HG03039 (cell line): Measurements from ENCODE around the gene FIGLA.

Experiments used
- ATAC-seq: cut with Tn5 transposase; IDR thresholded peaks from one replicate; pipeline ENCODE4 v1.9.1; 2021; ENCODE audit warnings: mild to moderate bottlenecking, moderate library complexity; ENCODE audit not compliant: unreplicated experiment

The FIGLA gene

GRCh38 chr2:70776266-70776665 is 14.2 kb downstream of the FIGLA start:
- ATAC-seq: no peak

- ATAC-seq: no peak
These were observed 15.3 kb downstream of the FIGLA start for GRCh38 chr2:70775141-70775540.

GRCh38 chr2:70772486-70773155 is 17.8 kb downstream of the FIGLA start:
- no peak for ATAC-seq

- no peak for ATAC-seq
These were observed 19.0 kb downstream of the FIGLA start for GRCh38 chr2:70771446-70771845.

DNA sequence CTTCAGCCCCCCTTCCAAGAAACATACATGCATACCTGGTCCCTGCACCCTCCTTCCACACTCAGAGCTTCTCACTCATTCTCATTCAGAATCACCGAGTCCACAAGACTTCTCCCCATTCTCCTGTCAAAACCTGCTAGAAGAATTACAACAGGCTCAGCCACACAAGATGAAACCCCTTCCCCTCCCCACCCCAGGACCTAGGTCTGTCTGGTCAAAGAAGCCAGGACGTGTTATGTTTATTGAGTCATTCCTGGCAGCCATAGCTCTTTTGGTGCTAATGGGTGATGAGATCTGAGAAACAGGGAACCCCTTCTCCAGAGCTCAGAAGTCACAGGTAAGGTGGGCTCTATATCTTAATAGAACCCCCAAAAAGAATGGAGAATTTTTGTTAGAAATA is 21.0 kb downstream of the FIGLA start:
- no peak for ATAC-seq

- ATAC-seq: no peak
These were observed 21.8 kb downstream of the FIGLA start for GRCh38 chr2:70768590-70769085.

- ATAC-seq: no peak
These were observed 22.5 kb downstream of the FIGLA start, which contains the start of gene ADD2 for GRCh38 chr2:70767699-70768589. TSS of gene ADD2 (minus strand) at chr2:70768200. CDS start at chr2:70706408, 61,792 bp downstream.

- ATAC-seq: no peak
These were observed 23.3 kb downstream of the FIGLA start for GRCh38 chr2:70767079-70767698.

DNA sequence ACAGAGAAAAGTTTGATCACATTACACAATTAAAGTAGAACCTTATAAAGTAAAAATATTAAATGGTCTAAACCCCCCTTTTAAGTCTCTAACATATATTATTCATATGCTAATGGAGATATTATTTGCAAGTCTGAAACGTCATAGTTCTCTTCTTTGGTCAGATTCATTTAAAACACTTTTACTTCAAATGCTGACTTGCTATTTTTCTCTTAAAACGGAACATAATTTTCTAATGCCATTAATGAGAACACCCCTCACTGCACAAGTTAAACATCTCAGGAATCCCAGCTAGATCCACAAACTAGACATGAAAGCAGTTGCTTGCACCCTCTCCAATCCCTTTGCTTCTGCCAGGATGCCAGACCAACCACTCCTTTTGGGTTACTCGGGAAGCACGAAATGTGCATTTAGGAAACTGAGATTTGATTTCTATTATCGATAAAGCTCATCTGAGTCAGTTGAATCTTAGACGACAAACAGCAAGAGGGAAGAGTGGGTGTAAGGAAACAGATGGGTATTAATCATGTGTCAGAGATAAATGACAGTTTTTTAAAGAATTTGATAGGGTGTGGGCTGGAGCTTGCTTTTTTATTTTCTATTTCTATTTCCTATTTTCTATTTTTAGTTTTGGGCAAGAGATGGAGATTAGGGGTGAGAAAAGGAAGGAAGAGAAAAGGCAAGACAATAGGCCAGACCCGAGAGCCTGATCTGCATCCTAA is 23.9 kb downstream of the FIGLA start:
- no peak for ATAC-seq

- no peak for ATAC-seq
These were observed 24.9 kb downstream of the FIGLA start for GRCh38 chr2:70765507-70765906.

DNA sequence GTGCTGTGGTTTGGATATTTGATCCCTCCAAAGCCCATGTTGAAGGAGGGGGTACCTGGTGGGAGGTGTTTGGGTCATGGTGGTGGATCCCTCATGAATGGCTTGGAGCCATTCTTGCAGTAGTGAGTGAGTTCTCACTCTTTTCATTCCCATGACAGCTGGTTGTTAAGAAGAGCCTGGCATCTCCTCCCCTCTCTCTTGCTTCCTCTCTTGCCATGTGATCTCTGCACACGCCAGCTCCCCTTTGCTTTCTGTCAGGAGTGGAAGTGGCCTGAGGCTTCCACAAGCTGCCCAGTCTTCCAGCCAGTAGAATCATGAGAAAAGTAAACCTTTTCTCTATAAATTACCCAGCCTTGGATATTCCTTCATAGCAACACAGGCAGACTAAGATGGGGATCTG is 31.0 kb downstream of the FIGLA start:
- ATAC-seq: no peak

- ATAC-seq: no peak
These were observed 32.5 kb downstream of the FIGLA start for GRCh38 chr2:70757966-70758365.

- ATAC-seq: no peak
These were observed 33.1 kb downstream of the FIGLA start for GRCh38 chr2:70757360-70757759.

DNA sequence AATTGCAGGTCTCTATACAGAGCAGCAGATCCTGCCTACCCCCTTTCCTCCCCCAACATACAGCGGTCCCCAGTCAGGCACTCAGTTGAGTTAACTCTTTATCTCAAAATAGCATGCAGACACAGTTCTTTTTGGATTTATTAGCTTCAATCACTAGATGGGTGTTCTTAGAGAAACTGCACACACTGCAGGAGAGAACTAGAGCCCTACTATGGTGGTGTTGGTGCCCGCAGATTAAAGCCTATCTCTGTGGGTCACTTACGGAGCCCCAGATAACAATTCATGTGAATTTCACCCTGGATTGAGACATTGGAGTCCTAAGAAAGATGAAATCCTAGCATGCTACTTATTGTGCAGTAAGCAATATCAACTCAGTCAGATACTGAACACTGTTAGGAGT is 34.3 kb downstream of the FIGLA start:
- ATAC-seq: no peak

DNA sequence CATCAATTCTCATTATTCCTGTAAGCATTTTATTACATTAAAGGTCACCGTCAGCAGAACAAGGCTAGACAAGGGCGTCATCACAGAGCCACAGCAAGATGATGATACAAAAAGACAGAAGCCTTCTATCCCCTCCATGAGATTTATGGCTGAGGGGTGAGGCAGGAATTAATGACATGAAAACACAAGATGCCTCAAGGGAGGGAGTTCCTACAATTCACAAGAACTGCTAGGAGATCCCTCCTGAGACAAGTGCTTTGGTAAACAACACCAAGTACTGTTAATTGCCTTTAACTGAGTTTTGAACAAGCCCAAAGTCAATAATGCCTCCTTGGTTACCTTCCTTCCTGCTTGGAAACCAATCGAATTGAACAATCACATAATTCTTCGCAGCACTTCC is 36.5 kb downstream of the FIGLA start:
- no peak for ATAC-seq

- ATAC-seq: no peak
These were observed 37.4 kb downstream of the FIGLA start for GRCh38 chr2:70753031-70753430.

GRCh38 chr2:70752396-70752795 is 38.0 kb downstream of the FIGLA start:
- no peak for ATAC-seq

GRCh38 chr2:70751881-70752280 is 38.6 kb downstream of the FIGLA start:
- ATAC-seq: no peak

DNA sequence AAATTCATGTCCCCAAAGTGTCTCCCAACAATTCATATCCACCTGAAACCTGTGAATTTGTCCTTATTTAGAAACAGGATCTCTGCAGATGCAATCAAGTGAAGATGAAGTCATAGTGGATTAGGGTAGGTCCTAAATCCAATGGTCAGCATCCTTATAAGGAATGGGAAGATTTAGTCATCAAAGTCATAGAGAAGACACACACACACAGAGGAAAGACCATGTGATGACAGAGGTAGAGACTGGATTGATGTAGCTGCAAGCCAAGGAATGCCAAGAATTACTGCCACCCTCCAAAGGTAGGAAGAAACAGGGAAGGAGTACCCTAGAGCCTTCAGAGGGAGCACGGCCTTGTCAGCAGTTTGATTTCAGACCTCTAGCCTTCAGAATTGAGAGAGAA is 40.1 kb downstream of the FIGLA start:
- no peak for ATAC-seq

DNA sequence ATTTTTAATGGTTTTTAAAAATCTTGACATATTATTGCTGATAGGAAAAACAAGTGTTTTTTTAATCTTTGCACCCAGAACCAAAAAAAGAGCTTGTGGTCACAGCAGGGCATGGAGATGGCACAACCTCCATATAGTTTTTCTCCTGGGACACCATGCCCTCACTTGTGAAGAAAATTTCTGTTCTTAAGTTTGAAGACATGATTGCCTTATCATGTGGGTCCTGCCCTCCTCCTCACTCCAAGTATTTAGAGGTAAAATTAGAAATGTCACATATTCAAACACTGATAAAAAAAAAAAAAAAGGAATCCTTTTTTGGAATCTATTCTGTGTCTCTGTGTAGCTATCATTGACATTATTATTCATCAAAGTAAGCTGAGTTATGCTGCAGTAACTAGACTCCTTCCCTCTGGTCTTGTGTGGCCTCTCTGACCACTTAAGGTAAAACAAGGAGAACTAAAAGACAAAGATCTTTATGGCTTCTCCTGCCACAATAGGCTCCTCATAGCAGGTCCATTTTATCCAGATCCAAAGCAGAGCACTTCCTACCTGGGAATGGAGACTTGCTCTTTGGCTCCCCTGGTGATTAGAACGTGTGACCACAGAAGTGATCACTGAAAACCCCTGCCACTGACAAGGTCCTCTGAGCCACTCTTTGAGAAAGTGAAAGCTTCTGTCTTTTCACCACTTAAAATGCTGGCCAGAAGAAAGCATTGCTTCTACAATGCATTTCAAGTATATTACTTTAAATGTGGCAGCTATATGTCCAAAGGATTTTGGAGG is 42.2 kb downstream of the FIGLA start:
- ATAC-seq: no peak
